T47D (cell line): ENCODE measurements around the gene KIFAP3.
"Not testable (repeated sequence)": the region's sequence is repeated elsewhere in the genome, so short reads cannot be mapped to it uniquely, and the experiment has no call there.

ENCODE experiments used
- DNase-seq, 2 experiments: peaks; one replicate each; pipeline versions ENCODE4 v3.0.0 to v3.0.0-alpha.2; 2011 to 2012; ENCODE audit warnings: low read depth in 1 of 2, low spot score in 1 of 2
- JUND ChIP-seq: IDR thresholded peaks from 2 replicates; pipeline ENCODE4 v1.6.1; 2012; ENCODE audit warnings: low read depth
- in situ Hi-C: cut with HindIII; loops from 2 replicates; pipeline ENCODE4 v1.10.0; 2016; ENCODE audit warnings: low sequenced_read_pairs, low pct_unique_long_range_greater_than_20kb

The KIFAP3 gene

GRCh38 chr1:170077926-170078325 lies 3.4 kb upstream of the KIFAP3 start:
- in situ Hi-C loops = no loop called here
- no peak for DNase-seq
- no peak for TF ChIP-seq JUND

GRCh38 chr1:170076952-170077351 lies 2.5 kb upstream of the KIFAP3 start:
- in situ Hi-C loops, DNase-seq: not testable (repeated sequence)

GRCh38 chr1:170076199-170076598 lies 1.7 kb upstream of the KIFAP3 start:
- in situ Hi-C loops = no loop called here
- no peak for DNase-seq
- TF ChIP-seq JUND = no peak

DNA sequence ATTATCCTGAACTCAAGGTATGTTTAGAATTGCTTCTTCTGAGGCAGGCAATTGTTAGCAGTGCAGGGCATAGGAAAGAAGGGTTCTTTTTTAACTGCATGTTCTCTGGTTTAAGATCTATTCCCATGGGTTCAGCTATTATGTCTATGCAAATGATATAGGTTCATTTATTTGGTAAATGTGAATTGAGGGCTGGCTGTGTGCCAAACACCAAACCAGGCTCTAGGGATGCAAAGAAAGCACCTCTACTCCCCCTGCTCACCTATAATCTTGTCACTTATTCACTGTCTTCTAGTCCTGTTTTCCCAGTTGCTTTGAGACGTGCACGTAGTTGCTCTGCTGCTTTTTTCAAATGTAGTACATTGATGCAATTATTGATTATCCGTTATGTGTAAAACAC lies 691 bp upstream of the KIFAP3 start:
- TF ChIP-seq JUND = no peak
- in situ Hi-C loops = no loop called here
- no peak for DNase-seq

DNA sequence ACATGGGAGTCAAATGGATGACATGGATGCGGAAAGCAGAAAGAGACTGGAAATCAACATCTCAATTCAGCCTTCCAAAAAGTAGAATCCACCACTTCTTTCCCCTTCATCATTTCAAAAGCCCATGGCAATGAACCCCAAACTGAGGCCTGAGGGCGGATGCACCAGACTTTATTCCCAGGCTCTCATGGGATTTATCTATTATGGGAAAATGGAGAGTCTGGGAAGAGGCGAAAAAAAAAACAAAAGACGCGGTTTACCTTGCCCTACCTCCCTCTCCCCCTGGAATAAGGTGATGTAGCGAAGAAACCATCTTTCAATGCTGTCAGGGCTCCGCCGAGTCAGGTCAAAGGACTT lies 624 bp downstream of the KIFAP3 start:
- no peak for DNase-seq
- no peak for TF ChIP-seq JUND
- in situ Hi-C loops = no loop called here

DNA sequence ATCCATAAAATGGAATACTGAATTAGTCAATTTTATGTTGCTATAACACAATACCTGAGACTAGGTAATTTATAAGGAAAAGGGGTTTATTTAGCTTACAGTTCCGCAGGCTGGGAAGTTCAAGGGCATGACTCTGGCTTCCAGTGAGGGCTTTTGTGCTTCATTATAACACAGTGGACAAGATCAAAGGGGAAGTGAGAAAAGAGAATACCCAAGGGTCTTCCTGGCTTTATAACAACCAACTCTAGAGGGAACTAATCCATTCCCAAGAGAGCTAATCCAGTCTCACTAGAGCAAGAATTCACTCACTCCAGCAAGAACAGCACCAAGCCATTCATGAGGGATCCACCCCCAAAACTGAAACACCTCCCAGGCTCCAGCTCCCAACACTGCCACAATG lies 3.1 kb downstream of the KIFAP3 start:
- in situ Hi-C loops = no loop called here
- no peak for DNase-seq
- no peak for TF ChIP-seq JUND

- no peak for TF ChIP-seq JUND
- no peak for DNase-seq
- in situ Hi-C loops = no loop called here
Measured at GRCh38 chr1:170068923-170069322, 5.6 kb downstream of the KIFAP3 start.

DNA sequence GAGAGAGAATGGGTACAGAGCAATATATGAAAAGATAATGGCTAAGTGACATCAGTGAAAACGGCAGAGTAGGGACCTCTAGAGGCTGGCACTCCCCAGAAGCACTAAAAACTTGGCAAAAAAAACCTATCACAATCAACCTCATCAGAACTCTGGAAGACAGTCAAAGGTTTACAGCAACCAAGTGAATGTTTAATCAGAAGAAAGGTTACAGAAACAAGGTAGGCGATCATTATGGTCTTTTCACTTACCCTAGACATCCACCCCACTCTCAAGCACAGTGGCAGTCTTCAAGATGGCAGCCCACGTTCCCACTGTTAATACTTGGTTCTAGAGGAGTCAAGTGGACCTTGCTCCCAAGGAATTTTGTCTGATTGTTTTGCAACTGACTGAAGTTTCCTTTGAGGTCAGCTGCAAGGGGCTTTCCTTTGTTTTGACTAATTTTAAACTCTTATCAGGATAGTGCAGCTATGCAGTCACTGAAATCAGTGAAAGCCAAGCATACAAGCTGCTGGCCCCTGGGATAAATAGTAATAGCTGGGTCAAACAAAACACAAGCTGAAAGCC lies 7.2 kb downstream of the KIFAP3 start:
- TF ChIP-seq JUND = no peak
- in situ Hi-C loops = no loop called here
- no peak for DNase-seq

- no peak for TF ChIP-seq JUND
- in situ Hi-C loops = no loop called here
- DNase-seq = no peak
Measured at GRCh38 chr1:170064821-170065220, 9.7 kb downstream of the KIFAP3 start.

DNA sequence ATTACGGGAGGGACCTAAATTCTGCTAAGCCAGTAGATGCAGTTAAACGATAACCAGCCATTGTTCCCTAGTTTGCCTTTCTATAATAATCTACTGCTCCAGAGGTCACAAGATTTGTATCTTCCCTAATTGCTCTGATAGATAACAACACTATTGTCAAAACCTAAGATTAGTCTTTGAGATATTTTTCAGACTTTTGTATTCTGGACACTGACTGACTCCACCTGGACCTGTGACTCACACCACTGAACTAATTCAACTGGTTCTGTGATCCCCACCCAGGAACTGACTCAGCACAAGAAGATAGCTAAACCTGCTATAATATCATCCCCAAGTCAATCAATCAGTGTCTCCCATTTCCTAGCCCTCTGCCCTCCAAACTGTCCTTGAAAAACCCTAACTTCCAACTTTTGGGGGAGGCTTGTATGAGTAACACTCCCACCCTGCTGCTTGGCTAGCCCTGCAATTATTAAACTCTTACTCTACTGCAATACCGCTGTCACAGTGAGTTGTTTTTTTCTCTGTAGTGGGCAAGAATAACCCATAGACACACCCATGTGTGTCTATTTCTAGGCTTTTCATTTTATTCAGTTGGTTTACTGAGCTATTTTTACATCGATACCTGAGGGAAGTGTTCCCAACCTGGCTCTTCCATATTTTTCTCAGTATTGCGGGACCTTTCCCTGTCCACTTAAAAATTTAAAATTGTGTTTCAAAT lies 11.2 kb downstream of the KIFAP3 start:
- in situ Hi-C loops = no loop called here
- no peak for DNase-seq
- no peak for TF ChIP-seq JUND

- in situ Hi-C loops = not testable (repeated sequence)
Measured at GRCh38 chr1:170061676-170062075, 12.8 kb downstream of the KIFAP3 start.

DNA sequence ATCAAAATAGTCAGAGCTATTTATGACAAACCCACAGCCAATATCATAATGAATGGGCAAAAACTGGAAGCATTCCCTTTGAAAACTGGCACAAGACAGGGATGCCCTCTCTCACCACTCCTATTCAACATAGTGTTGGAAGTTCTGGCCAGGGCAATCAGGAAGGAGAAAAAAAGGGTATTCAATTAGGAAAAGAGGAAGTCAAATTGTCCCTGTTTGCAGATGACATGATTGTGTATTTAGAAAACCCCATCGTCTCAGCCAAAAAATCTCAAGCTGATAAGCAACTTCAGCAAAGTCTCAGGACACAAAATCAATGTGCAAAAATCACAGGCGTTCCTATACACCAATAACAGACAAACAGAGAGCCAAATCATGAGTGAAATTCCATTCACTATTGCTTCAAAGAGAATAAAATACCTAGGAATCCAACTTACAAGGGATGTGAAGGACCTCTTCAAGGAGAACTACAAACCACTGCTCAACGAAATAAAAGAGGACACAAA lies 14.4 kb downstream of the KIFAP3 start:
- DNase-seq, in situ Hi-C loops: not testable (repeated sequence)

More at GRCh38 chr1:170061676-170062075, 12.8 kb downstream of the KIFAP3 start:
- DNase-seq = not testable (repeated sequence)

GRCh38 chr1:170049176-170049800 lies 25.2 kb downstream of the KIFAP3 start:
- in situ Hi-C loops = no loop called here
- no peak for DNase-seq
- TF ChIP-seq JUND = no peak
